GM23248 (cell line): ENCODE measurements around the gene TPK1.

Experiments used
- EZH2 ChIP-seq: fragments of 200-600 bp; sonication (generic); IDR thresholded peaks from 2 replicates; pipeline ENCODE4 v1.6.1; 2018; ENCODE audit warnings: antibody characterized with exemption, mild to moderate bottlenecking; ENCODE audit not compliant: insufficient read depth, poor library complexity, severe bottlenecking
- EZH2phosphoT487 ChIP-seq: fragments of 200-600 bp; sonication (generic); IDR thresholded peaks from 2 replicates; pipeline ENCODE4 v1.6.1; 2018; ENCODE audit warnings: antibody characterized with exemption, moderate library complexity, mild to moderate bottlenecking, low read depth; ENCODE audit not compliant: insufficient read depth

DNA sequence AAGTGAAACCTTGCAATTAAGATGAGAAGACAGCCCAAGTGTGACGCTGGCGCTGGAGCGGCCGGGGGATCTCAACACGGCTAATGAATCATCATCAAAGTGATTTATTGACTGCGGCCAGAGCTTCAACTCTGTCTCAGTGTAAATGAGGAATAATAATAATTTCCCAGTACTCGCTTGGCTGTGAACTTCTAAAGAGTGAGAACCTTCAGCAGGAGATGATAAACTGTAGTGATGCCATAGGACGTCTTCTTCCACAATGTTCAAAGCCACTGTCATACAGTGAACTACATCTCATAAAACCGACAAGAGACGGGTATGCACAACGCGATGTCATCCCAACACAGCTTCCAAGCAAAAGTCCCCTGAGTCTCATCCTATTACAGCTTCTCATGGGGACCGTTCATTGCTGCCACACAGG, 308.8 kb downstream of the TPK1 start:
- TF ChIP-seq EZH2 = no peak
- TF ChIP-seq EZH2phosphoT487 = no peak
